ENCODE results near the gene GSTA2. TPM values are rescaled to one million over a fixed set of nuclear protein-coding genes. Genes with fewer than 3 reads are reported as not detected.
"Not testable (repeated sequence)": the region's sequence is repeated elsewhere in the genome, so short reads cannot be mapped to it uniquely, and the experiment has no call there.

Gene GSTA2
- total and polyA plus RNA-seq, 2 experiments from 2014 or later, result 383 to 441 TPM

GRCh38 chr6:52801188-52801841, 38.0 kb upstream of the GSTA2 start:
- H3K9me2 ChIP-seq (replicated peaks; ENCODE audit: insufficient read depth), result no peaks in the 10 kb centered on the region
- H3K79me2 ChIP-seq, result peaks cover 20% of the 10 kb centered on the region
- H3K4me3 ChIP-seq, result peak overlapping the region; percentile 26
- no peak overlapping the region for H2AFZ ChIP-seq
- H4K20me1 ChIP-seq (ENCODE audit: insufficient read depth, poor library complexity, severe bottlenecking), result peaks cover 5% of the 10 kb centered on the region
- 75% methylated on average over 2 of the region's 2 CpGs for WGBS (ENCODE audit: low lambda C conversion rate, missing lambda C conversion rate)
- H3K27ac ChIP-seq, result no peak overlapping the region
- no peaks in the 10 kb centered on the region for H3K4me1 ChIP-seq (ENCODE audit: insufficient read depth)
- H3K4me2 ChIP-seq, result peak overlapping the region; percentile 70
- no peaks in the 10 kb centered on the region for H3K36me3 ChIP-seq (replicated peaks; ENCODE audit: insufficient read depth, low read depth)
- no peak for TF ChIP-seq EZH2 (IDR thresholded peaks at IDR 0.05; ENCODE audit: borderline replicate concordance)
- TF ChIP-seq EZH2phosphoT487 (IDR thresholded peaks at IDR 0.05; ENCODE audit: low read depth, severe bottlenecking, unreplicated experiment), result no peak
- TF ChIP-seq CTCF (IDR thresholded peaks at IDR 0.05; ENCODE audit: poor library complexity), result no peak
- no peak for DNase-seq (ENCODE audit: low spot score)
- no peaks in the 10 kb centered on the region for H3K9me3 ChIP-seq (ENCODE audit: low read depth)
- no peaks in the 10 kb centered on the region for H3K27me3 ChIP-seq

DNA sequence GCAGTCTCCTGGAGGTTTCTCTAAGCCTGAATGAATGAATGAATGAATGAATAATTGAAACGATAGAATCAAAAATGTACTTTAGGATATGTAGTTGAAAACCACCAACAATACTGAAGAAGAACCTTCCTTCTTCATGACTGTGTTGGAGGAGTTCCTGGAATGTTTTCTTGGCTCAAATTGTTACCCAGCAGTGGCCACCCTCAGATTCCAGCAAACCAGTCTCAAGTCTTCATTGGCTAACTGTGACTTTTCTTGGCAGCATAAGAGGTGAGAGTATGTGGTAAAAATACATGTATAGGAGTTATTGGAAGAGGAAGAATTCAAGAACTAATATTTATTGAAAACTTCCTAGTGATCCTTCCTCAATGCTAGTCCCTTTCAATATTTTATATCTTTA, 36.0 kb upstream of the GSTA2 start:
- not testable (repeated sequence) for H3K36me3 ChIP-seq (replicated peaks; ENCODE audit: insufficient read depth, low read depth); H3K9me3 ChIP-seq (ENCODE audit: low read depth); H3K4me3 ChIP-seq; H3K27me3 ChIP-seq; DNase-seq (ENCODE audit: low spot score); H4K20me1 ChIP-seq (ENCODE audit: insufficient read depth, poor library complexity, severe bottlenecking); H3K4me1 ChIP-seq (ENCODE audit: insufficient read depth); H3K27ac ChIP-seq; H2AFZ ChIP-seq; H3K9me2 ChIP-seq (replicated peaks; ENCODE audit: insufficient read depth)
- 91% methylated on average over 1 of the region's 1 CpG for WGBS (ENCODE audit: low lambda C conversion rate, missing lambda C conversion rate)
- Histone ChIP-seq H3K79me2 (peaks cover 20% of the 10 kb centered on the region), H3K4me2 (peak overlapping the region; percentile 70)

DNA sequence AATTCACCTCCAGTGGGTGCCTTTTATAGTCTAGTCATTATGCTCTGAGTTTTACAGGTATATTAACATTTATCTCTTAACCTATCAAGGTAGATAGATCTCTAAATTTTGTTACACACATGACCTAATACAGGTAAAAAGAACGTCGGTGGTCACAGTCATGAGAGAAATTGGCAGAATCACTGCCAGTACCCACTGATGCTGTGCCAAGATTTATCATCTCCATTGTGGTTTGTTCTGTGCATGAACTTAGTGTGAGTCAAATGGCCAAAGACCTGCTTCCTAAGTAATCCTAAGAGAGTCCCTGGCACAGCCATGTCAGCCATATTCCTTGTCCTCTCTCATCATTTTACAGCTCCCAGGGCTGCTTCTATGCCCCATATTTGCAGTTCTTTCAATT, 31.1 kb upstream of the GSTA2 start:
- H2AFZ ChIP-seq; H3K27me3 ChIP-seq; H3K9me2 ChIP-seq (replicated peaks; ENCODE audit: insufficient read depth); H3K36me3 ChIP-seq (replicated peaks; ENCODE audit: insufficient read depth, low read depth); H3K4me3 ChIP-seq; H3K79me2 ChIP-seq; H3K4me1 ChIP-seq (ENCODE audit: insufficient read depth); H3K4me2 ChIP-seq; H3K27ac ChIP-seq; H4K20me1 ChIP-seq (ENCODE audit: insufficient read depth, poor library complexity, severe bottlenecking); DNase-seq (ENCODE audit: low spot score); H3K9me3 ChIP-seq (ENCODE audit: low read depth): not testable (repeated sequence)
- 97% methylated on average over 2 of the region's 2 CpGs for WGBS (ENCODE audit: low lambda C conversion rate, missing lambda C conversion rate)

- TF ChIP-seq EZH2 (IDR thresholded peaks at IDR 0.05; ENCODE audit: borderline replicate concordance), result no peak
- no peak for TF ChIP-seq CTCF (IDR thresholded peaks at IDR 0.05; ENCODE audit: poor library complexity)
- no peak for TF ChIP-seq EZH2phosphoT487 (IDR thresholded peaks at IDR 0.05; ENCODE audit: low read depth, severe bottlenecking, unreplicated experiment)
- H3K4me1 ChIP-seq (ENCODE audit: insufficient read depth), result peaks cover under 1% of the 10 kb centered on the region
- H4K20me1 ChIP-seq (ENCODE audit: insufficient read depth, poor library complexity, severe bottlenecking), result no peaks in the 10 kb centered on the region
- DNase-seq (ENCODE audit: low spot score), result no peak
- no peak overlapping the region for H3K4me3 ChIP-seq
- H3K9me3 ChIP-seq (ENCODE audit: low read depth), result no peaks in the 10 kb centered on the region
- no peak overlapping the region for H2AFZ ChIP-seq
- no peak overlapping the region for H3K4me2 ChIP-seq
- H3K27ac ChIP-seq, result peak overlapping the region; percentile 55
- no peaks in the 10 kb centered on the region for H3K27me3 ChIP-seq
- H3K36me3 ChIP-seq (replicated peaks; ENCODE audit: insufficient read depth, low read depth), result no peaks in the 10 kb centered on the region
- no CpG with 5 or more reads among the region's 1 CpG for WGBS (ENCODE audit: low lambda C conversion rate, missing lambda C conversion rate)
- no peaks in the 10 kb centered on the region for H3K9me2 ChIP-seq (replicated peaks; ENCODE audit: insufficient read depth)
- H3K79me2 ChIP-seq, result no peaks in the 10 kb centered on the region
These were observed 27.6 kb upstream of the GSTA2 start for GRCh38 chr6:52790861-52791260.

DNA sequence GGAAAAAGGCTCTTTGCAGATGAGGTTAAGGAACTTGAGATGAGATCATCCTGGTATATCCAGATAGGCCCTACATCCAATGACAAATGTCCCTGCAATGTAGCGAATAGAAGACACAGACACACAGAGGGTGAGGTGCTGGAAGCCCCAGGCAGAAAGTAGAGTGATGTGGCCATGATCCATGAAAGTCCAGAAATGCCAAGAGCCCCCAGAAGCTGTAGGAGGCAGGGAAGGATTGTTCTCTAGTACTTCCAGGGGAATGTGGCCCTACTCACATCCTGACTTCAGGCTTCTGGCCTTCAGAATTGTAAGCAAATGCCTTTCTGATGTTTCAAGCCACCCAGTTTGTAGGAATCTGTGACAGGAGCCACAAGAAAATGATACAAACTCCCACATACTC, 26.4 kb upstream of the GSTA2 start:
- H3K9me2 ChIP-seq (replicated peaks; ENCODE audit: insufficient read depth); H3K4me1 ChIP-seq (ENCODE audit: insufficient read depth); H3K9me3 ChIP-seq (ENCODE audit: low read depth); H3K4me2 ChIP-seq; H3K36me3 ChIP-seq (replicated peaks; ENCODE audit: insufficient read depth, low read depth); H3K27me3 ChIP-seq; H3K79me2 ChIP-seq; DNase-seq (ENCODE audit: low spot score); H3K4me3 ChIP-seq; H2AFZ ChIP-seq; H4K20me1 ChIP-seq (ENCODE audit: insufficient read depth, poor library complexity, severe bottlenecking): not testable (repeated sequence)
- 85% methylated on average over 1 of the region's 1 CpG for WGBS (ENCODE audit: low lambda C conversion rate, missing lambda C conversion rate)
- H3K27ac ChIP-seq, result peak overlapping the region; percentile 74

All from hepatocyte (in vitro differentiated cells).